OCI-LY7 (cell line): ENCODE data around the gene CLCNKB.
"Not testable (repeated sequence)": the region's sequence is repeated elsewhere in the genome, so short reads cannot be mapped to it uniquely, and the experiment has no call there.

Source experiments
- EZH2phosphoT487 ChIP-seq: fragments of 200-600 bp; sonication (generic); IDR thresholded peaks from 2 replicates; pipeline ENCODE4 v1.6.1; 2018; ENCODE audit warnings: low read depth, borderline replicate concordance, mild to moderate bottlenecking, mixed run types, antibody characterized with exemption, low read length, moderate library complexity, mixed read lengths
- TF ChIP-seq, protein P1 (sequence below): fragments of 200-600 bp; sonication (generic); conservative IDR thresholded peaks from 2 replicates; pipeline ENCODE4 v1.5.1; 2014; ENCODE audit warnings: mild to moderate bottlenecking, antibody characterized with exemption, low read length, moderate library complexity, mixed read lengths

- TF ChIP-seq, protein P1, sequence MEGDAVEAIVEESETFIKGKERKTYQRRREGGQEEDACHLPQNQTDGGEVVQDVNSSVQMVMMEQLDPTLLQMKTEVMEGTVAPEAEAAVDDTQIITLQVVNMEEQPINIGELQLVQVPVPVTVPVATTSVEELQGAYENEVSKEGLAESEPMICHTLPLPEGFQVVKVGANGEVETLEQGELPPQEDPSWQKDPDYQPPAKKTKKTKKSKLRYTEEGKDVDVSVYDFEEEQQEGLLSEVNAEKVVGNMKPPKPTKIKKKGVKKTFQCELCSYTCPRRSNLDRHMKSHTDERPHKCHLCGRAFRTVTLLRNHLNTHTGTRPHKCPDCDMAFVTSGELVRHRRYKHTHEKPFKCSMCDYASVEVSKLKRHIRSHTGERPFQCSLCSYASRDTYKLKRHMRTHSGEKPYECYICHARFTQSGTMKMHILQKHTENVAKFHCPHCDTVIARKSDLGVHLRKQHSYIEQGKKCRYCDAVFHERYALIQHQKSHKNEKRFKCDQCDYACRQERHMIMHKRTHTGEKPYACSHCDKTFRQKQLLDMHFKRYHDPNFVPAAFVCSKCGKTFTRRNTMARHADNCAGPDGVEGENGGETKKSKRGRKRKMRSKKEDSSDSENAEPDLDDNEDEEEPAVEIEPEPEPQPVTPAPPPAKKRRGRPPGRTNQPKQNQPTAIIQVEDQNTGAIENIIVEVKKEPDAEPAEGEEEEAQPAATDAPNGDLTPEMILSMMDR, result not testable (repeated sequence)
- not testable (repeated sequence) for TF ChIP-seq EZH2phosphoT487
These were observed 17.3 kb upstream of the CLCNKB start for GRCh38 chr1:16026302-16026701.
